ENCODE results near the gene ZNF230.
A peak's percentile ranks its signal among the peaks of the same experiment; 100 is the strongest.

The ZNF230 gene

GRCh38 chr19:43997631-43998290 is 5.0 kb upstream of the ZNF230 start:
- no peaks in the 10 kb centered on the region for H3K9me3 ChIP-seq (ENCODE audit: insufficient read depth, low read length, severe bottlenecking)
- no peaks in the 10 kb centered on the region for H4K20me1 ChIP-seq (ENCODE audit: insufficient read depth, low read length)
- no peak overlapping the region for H3K4me2 ChIP-seq (ENCODE audit: insufficient read depth, low read length)
- no peak overlapping the region for H3K9ac ChIP-seq (ENCODE audit: low read depth, low read length)
- DNase-seq (no peak), ATAC-seq (ENCODE audit: insufficient read depth, low read depth) (no peak)
- no peaks in the 10 kb centered on the region for H3K27me3 ChIP-seq (ENCODE audit: insufficient read depth, low read length, poor library complexity)
- H3K79me2 ChIP-seq (ENCODE audit: insufficient read depth, low read length), result peaks cover 6% of the 10 kb centered on the region
- TF ChIP-seq CTCF (IDR thresholded peaks at IDR 0.05; ENCODE audit: borderline replicate concordance, extremely low read depth, low read length, poor library complexity, severe bottlenecking) (no peak), EZH2 (IDR thresholded peaks at IDR 0.05; ENCODE audit: borderline replicate concordance, low read depth, low read length, severe bottlenecking) (no peak)
- no peak overlapping the region for H3K4me3 ChIP-seq (ENCODE audit: low read depth in 1 of 2, low read length in 2 of 2)
- peaks cover 9% of the 10 kb centered on the region for H3K4me1 ChIP-seq (ENCODE audit: insufficient read depth, low read length)
- no peak overlapping the region for H3K27ac ChIP-seq (ENCODE audit: low read length)
- no peak overlapping the region for H2AFZ ChIP-seq (ENCODE audit: low read depth, low read length)
- H3K36me3 ChIP-seq (ENCODE audit: insufficient read depth, low read length), result peaks cover 50% of the 10 kb centered on the region

GRCh38 chr19:44002212-44002565 is 568 bp upstream of the ZNF230 start:
- Histone ChIP-seq H3K4me1 (ENCODE audit: insufficient read depth, low read length) (peaks cover 21% of the 10 kb centered on the region), H2AFZ (ENCODE audit: low read depth, low read length) (peak overlapping the region; percentile 100), H3K79me2 (ENCODE audit: insufficient read depth, low read length) (peaks cover 32% of the 10 kb centered on the region), H3K36me3 (ENCODE audit: insufficient read depth, low read length) (peaks cover 17% of the 10 kb centered on the region), H3K4me2 (ENCODE audit: insufficient read depth, low read length) (peak overlapping the region; percentile 92), H4K20me1 (ENCODE audit: insufficient read depth, low read length) (no peaks in the 10 kb centered on the region), H3K27ac (ENCODE audit: low read length) (peak overlapping the region; percentile 96), H3K9me3 (ENCODE audit: insufficient read depth, low read length, severe bottlenecking) (peaks cover 3% of the 10 kb centered on the region), H3K27me3 (ENCODE audit: insufficient read depth, low read length, poor library complexity) (no peaks in the 10 kb centered on the region), H3K9ac (ENCODE audit: low read depth, low read length) (peak overlapping the region; percentile 82), H3K4me3 (ENCODE audit: low read depth in 1 of 2, low read length in 2 of 2) (peak overlapping the region; percentile 92 to 95)
- TF ChIP-seq CTCF (IDR thresholded peaks at IDR 0.05; ENCODE audit: borderline replicate concordance, extremely low read depth, low read length, poor library complexity, severe bottlenecking), result no peak
- TF ChIP-seq EZH2 (IDR thresholded peaks at IDR 0.05; ENCODE audit: borderline replicate concordance, low read depth, low read length, severe bottlenecking), result no peak
- no peak for DNase-seq
- no peak for ATAC-seq (ENCODE audit: insufficient read depth, low read depth)

GRCh38 chr19:44003461-44004009 is 778 bp downstream of the ZNF230 start:
- Histone ChIP-seq H3K4me3 (ENCODE audit: low read depth in 1 of 2, low read length in 2 of 2) (peak overlapping the region; percentile 92 to 95), H3K27me3 (ENCODE audit: insufficient read depth, low read length, poor library complexity) (no peaks in the 10 kb centered on the region), H3K4me1 (ENCODE audit: insufficient read depth, low read length) (peaks cover 21% of the 10 kb centered on the region), H3K9ac (ENCODE audit: low read depth, low read length) (peak overlapping the region; percentile 82), H4K20me1 (ENCODE audit: insufficient read depth, low read length) (no peaks in the 10 kb centered on the region), H2AFZ (ENCODE audit: low read depth, low read length) (peak overlapping the region; percentile 100), H3K4me2 (ENCODE audit: insufficient read depth, low read length) (peak overlapping the region; percentile 92), H3K36me3 (ENCODE audit: insufficient read depth, low read length) (peaks cover 22% of the 10 kb centered on the region), H3K79me2 (ENCODE audit: insufficient read depth, low read length) (peaks cover 35% of the 10 kb centered on the region), H3K27ac (ENCODE audit: low read length) (peak overlapping the region; percentile 96), H3K9me3 (ENCODE audit: insufficient read depth, low read length, severe bottlenecking) (peaks cover 13% of the 10 kb centered on the region)
- DNase-seq (peak; percentile 20), ATAC-seq (ENCODE audit: insufficient read depth, low read depth) (peak; percentile 55)
- TF ChIP-seq CTCF (IDR thresholded peaks at IDR 0.05; ENCODE audit: borderline replicate concordance, extremely low read depth, low read length, poor library complexity, severe bottlenecking) (peak; percentile 43), EZH2 (IDR thresholded peaks at IDR 0.05; ENCODE audit: borderline replicate concordance, low read depth, low read length, severe bottlenecking) (no peak)

All from DND-41 (cell line).